Adipose tissue (tissue), 3 donors: ENCODE measurements around the gene VAMP2. TPM values are rescaled to one million over a fixed set of nuclear protein-coding genes. Genes with fewer than 3 reads are reported as not detected.

Experiments
- H3K27ac ChIP-seq: one replicate; pipeline ENCODE4 v1.5.1; 2013; ENCODE audit warnings: low read depth, low read length
- WGBS, 3 donors: extraction: QIAGEN DNeasy Blood & Tissue Kit; methylation state at CpG; one replicate each; pipeline ENCODE4 v1.1.7; 2013; 5-methylcytosine and 5-hydroxymethylcytosine counted together
- polyA plus RNA-seq, 3 donors: library from polyadenylated mRNA; stranded (reverse); fragments of 200-250 nt; gene quantifications; one replicate each; pipeline ENCODE4 v1.2.3, GENCODE V29; 2013
- donor health status: healthy with polysubstance abuse.
- donor health status: Bipolar disorder and iron deficiency.
- donor health status: healthy.

VAMP2 gene
- polyA plus RNA-seq, 3 donors = 36.0 to 52.6 (median 49.6) TPM

GRCh38 chr17:8118769-8119580 is 43.8 kb downstream of the VAMP2 start:
- H3K27ac ChIP-seq = no peak overlapping the region
- 0% methylated on average over 37 to 38 of the region's 38 CpGs for WGBS, 3 donors

DNA sequence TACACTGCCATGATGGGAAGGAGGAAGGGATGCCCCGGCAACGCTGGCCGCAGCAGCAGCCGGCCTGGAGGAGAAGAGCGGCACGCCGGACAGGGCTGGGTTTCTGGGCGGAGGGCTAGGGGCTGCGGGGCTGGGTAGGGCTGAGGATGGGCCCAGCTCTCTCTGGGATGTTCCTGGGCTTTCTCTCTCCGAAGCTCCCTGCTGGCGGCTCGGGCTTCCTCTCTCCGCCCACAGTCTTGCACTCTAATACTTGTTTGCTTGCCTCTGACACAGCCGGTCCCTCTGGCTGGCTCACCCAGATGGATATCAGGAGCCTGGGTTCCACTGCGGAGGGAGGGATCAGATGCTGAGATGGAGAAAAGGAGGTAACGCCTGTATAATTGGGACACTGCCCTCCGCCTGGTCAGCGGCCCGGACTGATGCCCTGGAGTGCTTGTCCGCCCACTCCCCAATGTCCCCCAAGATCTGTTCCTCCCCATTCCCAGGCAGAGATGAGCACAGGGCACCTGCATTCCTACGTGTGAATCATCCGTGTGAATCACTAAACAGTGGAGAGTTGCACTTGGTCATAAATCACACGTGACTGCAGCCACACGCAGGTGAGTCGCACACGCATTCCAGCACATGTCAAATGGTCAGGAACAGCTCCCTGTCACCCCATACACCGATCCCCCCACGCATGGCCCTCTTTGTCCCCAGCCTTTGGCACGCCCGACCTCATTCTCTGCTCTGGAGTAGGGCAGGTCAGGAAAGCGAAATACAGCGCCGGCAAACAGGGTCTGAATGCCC is 44.6 kb downstream of the VAMP2 start, which contains the start of gene ALOXE3:
Gene ALOXE3 (minus strand): TSS at position 535 of the 789 bp plus-strand sequence. CDS start 524 bp downstream, at position 11.
- WGBS, 3 donors = 1 to 3% (median 1%) methylated on average over 33 of the region's 33 CpGs
- H3K27ac ChIP-seq = no peak within 1 kb of the TSS

DNA sequence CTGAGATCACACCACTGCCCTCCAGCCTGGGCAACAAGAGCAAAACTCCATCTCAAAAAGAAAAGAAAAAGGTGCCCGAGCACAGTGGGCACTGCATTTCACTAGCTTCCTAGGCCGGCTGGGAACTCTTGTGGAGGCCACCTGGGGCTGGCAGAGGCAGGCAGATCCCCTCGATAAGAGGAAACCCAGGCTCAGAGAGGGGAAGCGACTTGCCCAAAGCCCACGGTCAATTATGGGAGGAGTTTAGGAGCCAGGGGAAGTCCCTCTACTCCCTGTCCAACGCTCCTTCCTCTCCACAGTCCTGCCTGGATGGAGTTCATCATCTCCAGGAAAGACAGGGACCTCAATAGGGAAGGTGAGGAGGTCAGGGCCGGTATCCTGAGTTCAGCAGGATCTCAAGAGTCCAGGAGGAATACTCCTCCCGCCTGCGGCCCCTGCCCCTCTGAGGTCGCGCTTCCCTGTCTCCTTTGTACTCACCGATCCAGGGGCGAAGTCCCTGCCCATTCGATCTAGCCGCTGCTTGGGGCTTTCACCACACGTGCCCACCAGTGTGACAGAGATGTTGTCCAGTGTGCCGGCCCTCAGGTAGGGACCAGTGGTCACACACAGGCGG is 45.3 kb downstream of the VAMP2 start:
- 4 to 12% (median 7%) methylated on average over 18 of the region's 18 CpGs for whole genome bisulfite sequencing, 3 donors
- no peak overlapping the region for H3K27ac ChIP-seq

DNA sequence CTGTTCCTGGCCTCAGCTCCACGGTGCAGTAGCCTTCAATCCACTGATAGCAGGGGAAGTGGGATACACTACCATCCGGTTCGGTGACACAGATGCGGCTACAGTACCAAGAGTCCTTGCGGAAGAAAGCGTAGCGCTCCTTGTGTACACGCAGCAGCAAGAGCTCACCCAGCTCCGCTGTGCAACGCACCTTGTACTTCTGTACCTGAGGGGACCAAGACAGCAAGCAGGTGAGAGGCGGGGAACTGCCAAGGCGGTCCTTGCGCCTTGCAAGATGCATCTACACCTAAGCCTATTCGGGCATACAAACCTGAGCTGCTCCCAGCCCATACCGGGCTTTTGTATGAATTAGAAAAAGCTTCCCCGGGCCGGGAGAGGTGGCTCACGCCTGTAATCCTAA is 46.0 kb downstream of the VAMP2 start:
- no peak overlapping the region for H3K27ac ChIP-seq
- WGBS, 3 donors = 32 to 58% (median 41%) methylated on average over 18 of the region's 18 CpGs

- WGBS, 3 donors = 91 to 95% (median 93%) methylated on average over 6 of the region's 6 CpGs
These were observed 51.8 kb downstream of the VAMP2 start for GRCh38 chr17:8110907-8111306.

DNA sequence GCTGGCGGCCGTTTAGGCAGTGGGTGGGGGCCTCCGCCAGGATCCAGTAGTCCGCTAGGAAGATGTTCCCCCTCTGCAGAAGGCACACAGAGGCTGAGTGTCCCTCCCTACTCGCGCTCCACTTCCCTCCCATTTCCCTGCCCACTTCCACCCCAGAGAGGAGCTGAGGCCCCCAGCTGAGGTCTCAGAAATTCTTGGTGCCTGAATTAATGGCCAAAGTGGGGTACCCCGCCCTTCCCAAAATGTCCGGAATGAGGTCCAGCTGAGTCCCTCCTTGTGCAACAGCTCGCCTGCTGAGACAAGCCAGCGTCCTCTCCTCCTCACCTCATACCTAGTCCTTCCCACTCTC is 52.3 kb downstream of the VAMP2 start:
- 15 to 26% (median 23%) methylated on average over 9 to 10 of the region's 10 CpGs for WGBS, 3 donors
- H3K27ac ChIP-seq = no peak overlapping the region

More at GRCh38 chr17:8110907-8111306, 51.8 kb downstream of the VAMP2 start:
- H3K27ac ChIP-seq = no peak overlapping the region

GRCh38 chr17:8109661-8110455 is 52.9 kb downstream of the VAMP2 start:
- 10 to 16% (median 16%) methylated on average over 59 to 63 of the region's 63 CpGs for WGBS, 3 donors

More at GRCh38 chr17:8109661-8110455, 52.9 kb downstream of the VAMP2 start:
- no peak overlapping the region for H3K27ac ChIP-seq

Other genes with a start within 250 kb of the VAMP2 start
- gene RNF227, start 246.7 kb downstream of the VAMP2 start, polyA plus RNA-seq = 1 to 10 TPM; 1.9 to 2.2 (median 2.0) TPM
- 1 to 10 TPM in 2 of 3 donors, under 1 TPM in 1; 0.77 to 1.9 (median 1.7) TPM for gene KCNAB3, start 233.1 kb downstream of the VAMP2 start, polyA plus RNA-seq
- gene TRAPPC1, start 231.0 kb downstream of the VAMP2 start, polyA plus RNA-seq = 100 to 1,000 TPM in 1 of 3 donors, 10 to 100 TPM in 2; 51.1 to 132 (median 89.0) TPM
- gene CNTROB, start 230.7 kb downstream of the VAMP2 start, polyA plus RNA-seq = 10 to 100 TPM; 10.8 to 28.0 (median 15.7) TPM
- gene GUCY2D, start 160.3 kb downstream of the VAMP2 start, polyA plus RNA-seq = under 1 TPM; 0.04 to 0.15 (median 0.11) TPM
- 1 to 10 TPM in 2 of 3 donors, under 1 TPM in 1; 0.71 to 1.2 (median 1.0) TPM for gene ALOX15B, start 123.9 kb downstream of the VAMP2 start, polyA plus RNA-seq
- under 1 TPM in 1 of 3 donors, not detected in 2; 0.79 TPM for gene ALOX12B, start 75.2 kb downstream of the VAMP2 start, polyA plus RNA-seq
- under 1 TPM in 2 of 3 donors, not detected in 1; 0.01 to 0.18 TPM for gene ALOXE3, start 44.4 kb downstream of the VAMP2 start, polyA plus RNA-seq
- under 1 TPM in 2 of 3 donors, not detected in 1; 0.03 to 0.16 TPM for gene HES7, start 38.8 kb downstream of the VAMP2 start, polyA plus RNA-seq
- gene PER1, start 10.5 kb downstream of the VAMP2 start, polyA plus RNA-seq = 100 to 1,000 TPM in 2 of 3 donors, 10 to 100 TPM in 1; 89.7 to 239 (median 142) TPM
- 10 to 100 TPM in 1 of 3 donors, 1 to 10 TPM in 2; 4.5 to 12.1 (median 8.6) TPM for gene TMEM107, start 13.4 kb upstream of the VAMP2 start, polyA plus RNA-seq
- gene BORCS6, start 27.2 kb upstream of the VAMP2 start, polyA plus RNA-seq = 10 to 100 TPM in 1 of 3 donors, 1 to 10 TPM in 2; 3.3 to 13.9 (median 5.2) TPM
- 1 to 10 TPM in 1 of 3 donors, under 1 TPM in 2; 0.52 to 2.5 (median 0.56) TPM for gene AURKB, start 47.6 kb upstream of the VAMP2 start, polyA plus RNA-seq
- 10 to 100 TPM; 10.3 to 19.8 (median 12.1) TPM for gene CTC1, start 85.1 kb upstream of the VAMP2 start, polyA plus RNA-seq
- 10 to 100 TPM in 1 of 3 donors, 1 to 10 TPM in 2; 8.2 to 20.7 (median 9.3) TPM for gene PFAS, start 86.3 kb upstream of the VAMP2 start, polyA plus RNA-seq
- 10 to 100 TPM; 19.1 to 36.4 (median 32.4) TPM for gene RANGRF, start 125.7 kb upstream of the VAMP2 start, polyA plus RNA-seq
- 1 to 10 TPM; 2.9 to 5.7 (median 3.9) TPM for gene SLC25A35, start 132.5 kb upstream of the VAMP2 start, polyA plus RNA-seq
- 10 to 100 TPM in 2 of 3 donors, 1 to 10 TPM in 1; 3.2 to 66.0 (median 54.8) TPM for gene ARHGEF15, start 147.3 kb upstream of the VAMP2 start, polyA plus RNA-seq
- not detected for gene ODF4, start 176.9 kb upstream of the VAMP2 start, polyA plus RNA-seq
- 1,000 to 10,000 TPM; 2,554 to 5,822 (median 3,896) TPM for gene RPL26, start 220.2 kb upstream of the VAMP2 start, polyA plus RNA-seq
- under 1 TPM in 1 of 3 donors, not detected in 2; 0.03 TPM for gene RNF222, start 234.9 kb upstream of the VAMP2 start, polyA plus RNA-seq